Stimulated activated effector memory CD8-positive, alpha-beta T cell treated with anti-CD3 and anti-CD28 coated beads, Interleukin-12 subunit alpha, Interleukin-12 subunit beta, amount 100 ng/mL, for 72 hours (primary cell): ENCODE data around the gene INPPL1.
A peak's percentile ranks its signal among the peaks of the same experiment; 100 is the strongest.
"Not testable (repeated sequence)": the region's sequence is repeated elsewhere in the genome, so short reads cannot be mapped to it uniquely, and the experiment has no call there.

Source experiments
- ATAC-seq: fragments of 150-1000 bp; cut with Tn5 transposase; 2 replicates; pipeline ENCODE4 v1.10.0; 2021
- DNase-seq, 2 donors: peaks; one replicate each; pipeline ENCODE4 v3.0.0; 2021 to 2022; ENCODE audit warnings: low spot score in 2 of 2
- H3K27ac Mint-ChIP-seq: one replicate; pipeline ENCODE4 v1.8.0; 2022; ENCODE audit warnings: mild to moderate bottlenecking, mixed read lengths
- H3K36me3 Mint-ChIP-seq: one replicate; pipeline ENCODE4 v1.8.0; 2022; ENCODE audit warnings: mild to moderate bottlenecking, mixed read lengths
- H3K4me1 Mint-ChIP-seq: one replicate; pipeline ENCODE4 v1.8.0; 2022; ENCODE audit warnings: mixed read lengths
- H3K4me3 Mint-ChIP-seq: one replicate; pipeline ENCODE4 v1.8.0; 2022; ENCODE audit warnings: mild to moderate bottlenecking, mixed read lengths
- H3K9me3 Mint-ChIP-seq: one replicate; pipeline ENCODE4 v1.8.0; 2022; ENCODE audit warnings: mixed read lengths

Gene INPPL1

GRCh38 chr11:72265951-72266350 lies 41.4 kb downstream of the INPPL1 start:
- Mint-ChIP-seq H3K4me1 (peaks cover 23% of the 10 kb centered on the region), H3K36me3 (no peaks in the 10 kb centered on the region), H3K4me3 (no peak overlapping the region), H3K27ac (no peak overlapping the region), H3K9me3 (no peaks in the 10 kb centered on the region)
- peak in 1 of 2 donors; percentile 26 for DNase-seq
- no peak for ATAC-seq

GRCh38 chr11:72266960-72267359 lies 42.4 kb downstream of the INPPL1 start:
- ATAC-seq, H3K9me3 Mint-ChIP-seq, H3K4me3 Mint-ChIP-seq, H3K27ac Mint-ChIP-seq, H3K36me3 Mint-ChIP-seq: not testable (repeated sequence)
- peaks cover 23% of the 10 kb centered on the region for H3K4me1 Mint-ChIP-seq
- peak in 1 of 2 donors; percentile 17 for DNase-seq

- Mint-ChIP-seq H3K27ac (no peak overlapping the region), H3K36me3 (no peaks in the 10 kb centered on the region), H3K4me1 (peaks cover 23% of the 10 kb centered on the region), H3K9me3 (no peaks in the 10 kb centered on the region), H3K4me3 (no peak overlapping the region)
- peak in 1 of 2 donors; percentile 6 for DNase-seq
- ATAC-seq, result no peak
Measured at GRCh38 chr11:72267956-72268617, 43.5 kb downstream of the INPPL1 start.

DNA sequence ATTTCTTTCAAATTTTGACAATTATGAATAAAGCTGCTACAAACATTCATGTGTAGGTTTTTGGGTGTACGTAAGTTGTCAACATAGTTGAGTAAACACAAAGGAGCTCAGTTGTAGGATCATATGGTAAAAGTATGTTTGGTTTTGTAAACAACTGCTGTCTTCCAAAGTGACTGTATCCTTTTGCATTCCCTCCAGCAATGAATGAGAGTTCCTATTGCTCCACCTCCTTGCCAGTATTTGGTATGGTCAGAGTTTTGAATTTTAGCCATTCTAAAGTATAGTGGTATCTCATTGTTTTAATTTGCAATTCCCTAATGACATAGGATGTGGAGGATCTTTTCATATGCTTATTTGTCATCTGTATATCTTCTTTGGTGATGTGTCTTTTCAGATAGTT lies 47.4 kb downstream of the INPPL1 start:
- H3K27ac Mint-ChIP-seq, result no peak overlapping the region
- ATAC-seq, result no peak
- H3K4me1 Mint-ChIP-seq, result peaks cover 16% of the 10 kb centered on the region
- H3K36me3 Mint-ChIP-seq, result no peaks in the 10 kb centered on the region
- no peak for DNase-seq
- no peaks in the 10 kb centered on the region for H3K9me3 Mint-ChIP-seq
- H3K4me3 Mint-ChIP-seq, result no peak overlapping the region

- Mint-ChIP-seq H3K4me3 (no peak overlapping the region), H3K36me3 (no peaks in the 10 kb centered on the region), H3K4me1 (peaks cover 8% of the 10 kb centered on the region), H3K27ac (no peak overlapping the region), H3K9me3 (no peaks in the 10 kb centered on the region)
- ATAC-seq (no peak), DNase-seq (no peak)
Measured at GRCh38 chr11:72274435-72274834, 49.9 kb downstream of the INPPL1 start.

DNA sequence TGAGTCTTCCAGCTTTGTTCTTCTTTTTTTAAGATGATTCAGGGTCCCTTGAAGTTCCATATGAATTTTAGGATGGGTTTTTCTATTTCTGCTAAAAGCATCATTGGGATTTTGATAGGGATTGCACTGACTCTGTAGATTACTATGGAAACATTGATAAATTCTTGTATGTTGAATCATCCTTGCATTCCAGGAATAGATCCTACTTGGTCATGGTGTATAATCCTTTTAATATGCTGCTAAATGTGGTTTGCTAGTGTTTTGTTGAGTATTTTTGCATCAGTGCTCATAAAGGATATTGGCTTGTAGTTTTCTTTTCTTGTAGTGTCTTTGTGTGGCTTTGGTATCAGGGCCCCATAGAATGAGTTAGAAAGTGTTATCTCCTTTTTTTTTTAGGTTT lies 54.3 kb downstream of the INPPL1 start:
- Mint-ChIP-seq H3K9me3 (no peaks in the 10 kb centered on the region), H3K36me3 (no peaks in the 10 kb centered on the region), H3K27ac (no peak overlapping the region), H3K4me3 (no peak overlapping the region), H3K4me1 (no peaks in the 10 kb centered on the region)
- ATAC-seq (no peak), DNase-seq (no peak)

GRCh38 chr11:72280037-72280436 lies 55.5 kb downstream of the INPPL1 start:
- Mint-ChIP-seq H3K4me1 (no peaks in the 10 kb centered on the region), H3K27ac (no peak overlapping the region), H3K4me3 (no peak overlapping the region), H3K36me3 (no peaks in the 10 kb centered on the region), H3K9me3 (no peaks in the 10 kb centered on the region)
- ATAC-seq (no peak), DNase-seq (peak in 1 of 2 donors; percentile 8)

DNA sequence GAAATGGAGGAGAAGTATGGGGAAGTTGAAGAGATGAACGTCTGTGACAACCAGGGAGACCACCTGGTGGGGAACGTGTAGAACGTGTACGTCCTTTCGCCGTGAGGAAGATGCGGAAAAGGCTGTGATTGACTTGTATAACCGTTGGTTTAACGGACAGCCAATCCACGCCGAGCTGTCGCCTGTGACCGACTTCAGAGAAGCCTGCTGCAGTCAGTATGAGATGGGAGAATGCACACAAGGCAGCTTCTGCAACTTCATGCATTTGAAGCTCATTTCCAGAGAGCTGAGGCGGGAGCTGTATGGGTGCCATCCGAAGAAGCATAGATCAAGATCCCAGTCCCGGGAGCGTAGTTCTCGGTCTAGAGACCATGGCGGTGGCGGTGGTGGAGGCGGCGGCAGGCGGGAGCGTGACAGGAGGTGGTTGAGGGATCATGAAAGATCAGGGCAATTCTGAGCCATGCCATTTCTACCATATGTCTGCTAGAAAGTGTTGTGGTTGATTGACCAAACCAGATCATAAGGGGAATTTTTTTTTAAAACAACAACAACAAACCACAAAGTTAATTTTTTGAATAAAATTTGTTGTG lies 56.3 kb downstream of the INPPL1 start:
- Mint-ChIP-seq H3K27ac (no peak overlapping the region), H3K4me3 (no peak overlapping the region), H3K4me1 (no peaks in the 10 kb centered on the region), H3K9me3 (no peaks in the 10 kb centered on the region), H3K36me3 (no peaks in the 10 kb centered on the region)
- DNase-seq (no peak), ATAC-seq (no peak)

DNA sequence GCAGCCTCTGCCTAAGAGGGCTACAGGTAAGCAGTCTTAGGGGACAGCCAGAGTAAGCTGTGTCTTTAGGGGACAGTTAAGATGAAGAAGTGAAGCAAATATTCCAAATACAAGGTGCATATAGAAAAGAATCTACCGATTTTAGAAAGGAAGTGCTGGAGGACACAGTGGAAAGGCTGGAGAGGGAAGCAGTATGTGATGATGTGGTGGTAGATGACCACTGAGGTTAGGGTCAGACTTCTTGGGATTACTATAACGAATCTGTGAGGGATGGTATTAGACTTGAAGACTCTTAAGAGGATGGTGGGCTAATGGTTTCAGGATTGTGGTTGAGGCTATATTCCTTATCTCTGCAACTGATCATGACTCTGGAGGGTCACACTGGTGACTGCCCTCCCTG lies 59.4 kb downstream of the INPPL1 start:
- Mint-ChIP-seq H3K4me1 (no peaks in the 10 kb centered on the region), H3K9me3 (no peaks in the 10 kb centered on the region), H3K4me3 (no peak overlapping the region), H3K27ac (no peak overlapping the region), H3K36me3 (no peaks in the 10 kb centered on the region)
- no peak for ATAC-seq
- no peak for DNase-seq

GRCh38 chr11:72287293-72287692 lies 62.7 kb downstream of the INPPL1 start:
- no peak overlapping the region for H3K27ac Mint-ChIP-seq
- no peak overlapping the region for H3K4me3 Mint-ChIP-seq
- DNase-seq, result no peak
- H3K36me3 Mint-ChIP-seq, result no peaks in the 10 kb centered on the region
- ATAC-seq, result no peak
- H3K4me1 Mint-ChIP-seq, result no peaks in the 10 kb centered on the region
- H3K9me3 Mint-ChIP-seq, result no peaks in the 10 kb centered on the region
